SH-SY5Y (cell line): ENCODE results near the gene CLDN20.

Source experiments
- GATA2 ChIP-seq: IDR thresholded peaks from 2 replicates; pipeline ENCODE4 v1.6.1; 2011; ENCODE audit warnings: mild to moderate bottlenecking, low read depth, low read length
- GATA3 ChIP-seq: IDR thresholded peaks from 2 replicates; pipeline ENCODE4 v1.6.1; 2011; ENCODE audit warnings: low read depth, mild to moderate bottlenecking, low read length, moderate library complexity

DNA sequence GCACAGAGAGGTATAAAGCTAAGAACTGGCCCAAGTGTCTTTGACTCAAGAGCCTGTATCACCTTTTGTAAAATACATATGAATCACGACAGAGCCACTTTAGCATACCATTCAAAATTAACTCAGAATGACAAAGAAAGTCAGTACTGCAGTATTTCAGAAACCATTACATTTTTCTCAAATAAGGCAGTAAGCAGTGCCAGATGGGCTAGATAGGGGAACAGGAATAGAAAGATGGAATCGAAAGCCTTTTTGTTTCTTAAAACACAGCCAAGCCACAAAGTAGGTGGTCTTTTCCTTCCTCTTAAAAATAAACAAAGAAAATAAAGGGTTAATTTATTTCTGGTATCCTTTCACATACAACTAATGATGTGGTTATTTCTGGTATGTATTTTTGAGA lies 10.3 kb downstream of the CLDN20 start:
- no peak for TF ChIP-seq GATA2
- TF ChIP-seq GATA3, result no peak
